Activated CD4-positive, alpha-beta T cell treated with anti-CD3 and anti-CD28 coated beads for 1 hour (primary cell): ENCODE measurements around the gene STX2.
"Not testable (repeated sequence)": the region's sequence is repeated elsewhere in the genome, so short reads cannot be mapped to it uniquely, and the experiment has no call there.

Experiments
- DNase-seq: peaks from one replicate; pipeline ENCODE4 v3.0.0-alpha.2; 2020

Gene STX2

GRCh38 chr12:130761537-130762318 lies 77.3 kb downstream of the STX2 start:
- peak; percentile 36 for DNase-seq

- no peak for DNase-seq
These were observed 84.7 kb downstream of the STX2 start for GRCh38 chr12:130754234-130754901.

DNA sequence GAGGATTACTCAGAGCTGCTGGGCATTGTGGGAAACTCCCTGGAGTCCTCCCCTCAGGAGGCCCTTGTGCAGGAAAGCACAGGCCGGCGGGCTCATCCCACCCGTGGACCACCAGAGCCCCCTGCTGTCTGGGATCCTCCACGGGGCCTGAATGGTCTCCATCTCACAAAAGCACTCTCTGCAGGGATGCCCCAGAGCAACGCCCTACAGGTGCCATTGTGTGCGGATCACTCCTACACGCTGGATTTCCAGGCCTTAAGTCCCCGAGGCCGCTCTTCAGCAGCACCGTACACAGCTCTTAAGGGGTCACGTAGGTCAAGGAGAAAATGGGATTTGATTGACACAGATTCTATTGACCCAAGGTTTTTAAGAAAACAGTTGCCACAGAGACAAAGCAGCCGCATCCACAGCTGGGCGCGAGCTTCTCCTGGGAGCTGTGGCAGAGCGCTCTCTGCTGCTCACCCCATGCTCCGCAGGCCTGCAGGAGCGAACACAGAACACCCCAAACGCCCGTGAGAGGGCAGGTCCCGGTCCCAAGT lies 86.3 kb downstream of the STX2 start:
- no peak for DNase-seq

GRCh38 chr12:130752037-130752436 lies 87.0 kb downstream of the STX2 start:
- DNase-seq: not testable (repeated sequence)

GRCh38 chr12:130748786-130749185 lies 90.3 kb downstream of the STX2 start:
- no peak for DNase-seq

DNA sequence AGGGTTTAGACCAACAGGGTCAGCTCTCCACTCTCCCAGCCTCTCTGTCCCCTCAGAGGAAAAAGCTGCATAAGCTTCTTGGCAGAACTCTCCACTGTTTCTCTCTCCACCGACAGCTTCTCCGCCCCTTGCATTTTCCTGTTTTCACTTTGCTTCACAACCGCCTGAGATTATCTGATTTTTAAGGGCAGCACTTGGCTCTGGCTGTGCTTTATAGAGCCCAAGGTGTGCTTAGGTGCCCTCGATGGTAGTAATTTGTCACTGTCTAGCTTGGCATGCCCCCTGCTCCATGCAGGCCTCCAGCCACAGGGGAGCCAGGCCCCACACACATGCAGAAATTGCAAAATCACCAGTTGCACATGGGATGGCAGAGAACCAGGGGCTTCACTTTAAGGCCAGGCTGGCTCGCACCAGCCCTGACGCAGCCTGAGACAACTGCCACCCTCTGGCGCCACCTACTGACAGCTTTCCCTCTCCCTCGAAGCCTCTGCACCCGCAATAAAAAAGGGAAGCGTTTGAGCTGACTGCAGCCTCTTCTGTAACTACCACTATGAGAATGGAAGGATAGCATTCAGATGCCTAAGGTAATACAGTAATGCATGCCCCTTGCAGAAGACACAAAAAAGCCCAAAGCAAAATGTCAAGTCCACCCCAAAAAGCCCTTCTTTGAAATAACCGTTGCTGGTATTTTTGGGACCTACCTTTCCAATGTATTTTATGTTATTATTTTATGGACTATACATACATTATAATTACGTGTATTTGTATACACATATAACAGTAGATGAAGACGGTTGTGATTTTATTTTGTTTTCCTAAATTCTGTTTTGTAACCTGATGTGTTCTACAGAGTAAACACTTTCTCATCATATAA lies 90.9 kb downstream of the STX2 start:
- DNase-seq: peak; percentile 50

DNA sequence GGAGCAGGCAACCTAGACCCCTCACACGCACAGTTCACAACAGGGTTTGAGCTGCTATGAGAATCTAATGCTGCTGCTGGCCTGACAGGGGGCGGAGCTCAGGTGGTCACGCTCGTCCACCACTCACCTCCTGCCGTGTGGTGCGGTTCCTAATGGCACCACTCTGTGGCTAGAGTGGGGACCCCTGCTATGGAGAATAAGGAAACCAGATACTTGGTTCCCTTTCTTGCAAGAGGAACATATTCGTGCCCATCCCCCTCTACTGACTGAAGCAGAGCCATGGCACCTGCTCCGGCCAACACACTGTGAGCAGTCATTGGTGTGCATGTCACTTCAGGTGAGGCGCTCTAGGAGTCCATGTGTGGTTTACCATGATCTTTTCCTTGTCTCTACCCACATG lies 92.5 kb downstream of the STX2 start:
- no peak for DNase-seq

DNA sequence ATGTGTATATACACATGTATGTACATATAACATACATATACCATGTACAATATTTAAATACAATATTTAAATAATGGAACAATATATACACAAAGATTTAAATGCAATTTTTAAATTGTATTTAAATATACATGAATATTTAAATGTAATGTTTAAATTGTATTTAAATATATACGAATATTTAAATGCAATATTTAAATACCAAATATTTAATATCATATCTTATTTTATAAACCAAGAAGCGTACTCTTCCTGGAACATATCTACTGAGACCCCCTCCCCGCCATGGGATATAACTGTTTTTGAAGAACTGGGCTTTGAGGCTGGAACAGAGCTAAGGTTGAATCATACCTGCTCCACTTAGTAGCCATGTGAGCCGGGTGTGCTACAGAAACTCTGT lies 93.1 kb downstream of the STX2 start:
- no peak for DNase-seq

- no peak for DNase-seq
These were observed 94.8 kb downstream of the STX2 start for GRCh38 chr12:130744274-130744673.

DNA sequence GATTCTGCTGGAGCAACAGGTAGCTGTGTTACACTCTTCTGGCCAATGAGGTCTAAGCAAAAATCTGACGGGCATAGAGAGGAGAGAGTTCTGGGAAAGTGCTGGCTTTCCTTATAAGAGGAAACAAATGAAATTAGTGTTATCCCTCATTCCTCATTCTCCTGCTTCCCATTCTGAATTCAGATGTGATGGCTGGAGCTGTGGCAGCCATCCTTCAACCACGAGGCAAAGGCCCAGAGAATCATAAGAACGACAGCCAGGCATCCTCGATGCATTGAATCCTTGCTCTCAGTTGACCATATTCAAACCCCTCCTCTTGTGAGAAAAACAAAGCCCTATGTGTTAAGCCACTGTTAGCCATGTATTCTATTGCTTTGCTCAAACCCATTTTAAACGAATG lies 95.4 kb downstream of the STX2 start:
- DNase-seq: no peak

- DNase-seq: no peak
These were observed 95.9 kb downstream of the STX2 start for GRCh38 chr12:130743176-130743575.

DNA sequence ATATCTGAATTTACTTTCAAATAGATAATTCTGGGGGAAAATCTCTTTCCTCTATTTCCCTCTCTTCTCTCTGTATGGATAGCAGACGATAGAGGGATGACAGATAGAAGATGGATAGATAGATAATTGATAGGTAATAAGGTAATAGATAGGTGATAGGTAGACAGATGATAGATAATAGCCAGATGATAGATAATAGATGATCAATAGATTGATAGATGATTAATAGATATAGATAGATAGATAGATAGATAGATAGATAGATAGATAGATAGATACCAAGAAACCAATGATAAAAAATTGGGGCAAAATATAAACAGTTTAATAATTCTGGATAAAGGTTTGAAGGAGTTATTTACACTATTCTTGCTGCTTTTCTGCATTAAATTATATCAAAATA lies 96.3 kb downstream of the STX2 start:
- DNase-seq: no peak

DNA sequence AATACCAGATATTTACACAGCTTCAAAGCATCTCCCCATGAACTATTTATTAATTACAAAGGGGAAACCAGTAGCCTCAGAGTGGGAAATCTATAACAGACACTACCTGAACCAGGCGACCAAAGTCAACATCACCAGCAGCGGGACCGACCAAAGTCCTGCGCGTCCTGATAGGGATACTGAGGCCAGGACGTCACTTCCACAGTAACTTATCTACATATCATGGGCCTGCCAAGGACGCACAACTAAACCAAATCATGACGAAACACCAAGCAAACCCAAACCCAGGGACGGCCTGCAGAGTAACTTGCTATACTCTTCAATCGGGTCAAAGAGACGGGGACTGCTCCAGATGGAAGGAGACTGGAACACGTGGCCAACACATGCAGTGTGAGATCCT lies 96.9 kb downstream of the STX2 start:
- no peak for DNase-seq
